Endothelial cell of umbilical vein (primary cell): ENCODE measurements around the gene PRRC2C. TPM values are rescaled to one million over a fixed set of nuclear protein-coding genes. Genes with fewer than 3 reads are reported as not detected.
"Not testable (repeated sequence)": the region's sequence is repeated elsewhere in the genome, so short reads cannot be mapped to it uniquely, and the experiment has no call there.

Experiments
- BruUV-seq: library from RNA; stranded (reverse); fragments of 400-500 nt; replicated peaks from 2 replicates; lab custom pipeline; 2021; lab: Mats Ljungman, UMichigan
- CTCF ChIA-PET: fragments of 300-600, 350-600 bp; sonication (Branson Sonifier 250); formaldehyde crosslinking; loops from one replicate; lab custom pipeline; 2021; ENCODE audit warnings: antibody characterized with exemption, inconsistent platforms; lab: Charles Lee
- POLR2A ChIA-PET: fragments of 300-600, 350-600 bp; sonication (Branson Sonifier 250); formaldehyde crosslinking; loops from one replicate; lab custom pipeline; 2021; ENCODE audit warnings: antibody characterized with exemption, inconsistent platforms; lab: Charles Lee
- DNase-seq: peaks from one replicate; pipeline ENCODE4 v3.0.0-alpha.2; 2011; ENCODE audit warnings: low read depth, low spot score
- FAIRE-seq: peaks from 2 replicates; lab custom pipeline; 2011; peaks lifted over from hg19 to GRCh38; lab: Jason Lieb, UNC
- H2AFZ ChIP-seq: 2 replicates; pipeline ENCODE4 v1.6.0; 2012; ENCODE audit warnings: low read depth, low read length, control low read depth, inconsistent platforms
- H3K27ac ChIP-seq: 2 replicates; pipeline ENCODE4 v1.5.1; 2011; ENCODE audit warnings: low read depth, mild to moderate bottlenecking, control low read depth, low read length, moderate library complexity; ENCODE audit not compliant: insufficient read depth
- H3K27me3 ChIP-seq, 2 experiments: 2 replicates each; pipeline versions ENCODE4 v1.6.0 to v1.6.1; 2011; ENCODE audit warnings: low read length in 2 of 2, mixed read lengths in 1 of 2; ENCODE audit not compliant: control insufficient read depth in 2 of 2, insufficient read depth in 2 of 2
- H3K36me3 ChIP-seq, 2 experiments: 2 replicates in 1 of 2; 3 replicates in 1 of 2; pipeline ENCODE4 v1.5.1; 2011; ENCODE audit warnings: low read length in 2 of 2, mild to moderate bottlenecking in 1 of 2, moderate library complexity in 1 of 2; ENCODE audit not compliant: control insufficient read depth in 2 of 2, insufficient read depth in 2 of 2; ENCODE audit errors: extremely low read depth in 1 of 2
- H3K4me1 ChIP-seq: 3 replicates; pipeline ENCODE4 v1.5.1; 2011; ENCODE audit warnings: mild to moderate bottlenecking, low read length; ENCODE audit not compliant: control insufficient read depth, insufficient read depth; ENCODE audit errors: extremely low read depth
- H3K4me2 ChIP-seq: 2 replicates; pipeline ENCODE4 v1.6.1; 2011; ENCODE audit warnings: low read length, control low read depth, mixed read lengths; ENCODE audit not compliant: insufficient read depth
- H3K4me3 ChIP-seq, 3 experiments: fragments of 200-600 bp in 1 of 3; sonication (generic), shearing (Covaris generic) in 1 of 3; replicated peaks in 1 of 3; 2 replicates each; pipeline ENCODE4 v1.5.1; 2011 to 2016; ENCODE audit warnings: control low read depth in 3 of 3, low read length in 3 of 3, mild to moderate bottlenecking in 2 of 3, inconsistent platforms in 1 of 3, low read depth in 1 of 3, moderate library complexity in 1 of 3; ENCODE audit not compliant: insufficient read depth in 1 of 3
- H3K79me2 ChIP-seq: 2 replicates; pipeline ENCODE4 v1.6.0; 2012; ENCODE audit warnings: low read length, inconsistent platforms; ENCODE audit not compliant: control insufficient read depth, insufficient read depth
- H3K9ac ChIP-seq: replicated peaks from 2 replicates; pipeline ENCODE3; 2011; ENCODE audit warnings: low read length, control low read depth; ENCODE audit not compliant: insufficient read depth; ENCODE audit errors: extremely low read depth
- H3K9me1 ChIP-seq: replicated peaks from 3 replicates; pipeline ENCODE4 v1.6.0; 2011; ENCODE audit warnings: mild to moderate bottlenecking, low read length; ENCODE audit not compliant: control insufficient read depth, insufficient read depth; ENCODE audit errors: extremely low read depth
- H3K9me3 ChIP-seq: replicated peaks from 2 replicates; pipeline ENCODE4 v1.5.1; 2012; ENCODE audit warnings: low read length, inconsistent platforms; ENCODE audit not compliant: control insufficient read depth, insufficient read depth
- H4K20me1 ChIP-seq: replicated peaks from 2 replicates; pipeline ENCODE3; 2011; ENCODE audit warnings: mild to moderate bottlenecking, low read length; ENCODE audit not compliant: control insufficient read depth, insufficient read depth; ENCODE audit errors: extremely low read depth
- CTCF ChIP-seq, 2 donors: IDR thresholded peaks; 1 replicate in 1 of 2; 2 replicates in 1 of 2; pipeline ENCODE4 v1.5.1; 2011; ENCODE audit warnings: low read length in 2 of 2, mild to moderate bottlenecking in 2 of 2, moderate library complexity in 2 of 2, control low read depth in 1 of 2, inconsistent platforms in 1 of 2, low read depth in 1 of 2; ENCODE audit not compliant: insufficient read depth in 1 of 2; ENCODE audit errors: extremely low read depth in 1 of 2
- EZH2 ChIP-seq: IDR thresholded peaks from 2 replicates; pipeline ENCODE4 v1.6.1; 2012; ENCODE audit warnings: borderline replicate concordance, low read depth, mild to moderate bottlenecking, moderate library complexity, low read length, inconsistent platforms; ENCODE audit not compliant: severe bottlenecking
- FOS ChIP-seq: IDR thresholded peaks from 2 replicates; pipeline ENCODE4 v1.6.1; 2011; ENCODE audit warnings: mild to moderate bottlenecking, low read length, moderate library complexity, borderline replicate concordance; ENCODE audit not compliant: insufficient read depth
- MAX ChIP-seq: IDR thresholded peaks from 2 replicates; pipeline ENCODE4 v1.6.1; 2011; ENCODE audit not compliant: insufficient read depth, insufficient read length
- MYC ChIP-seq: IDR thresholded peaks from one replicate; pipeline ENCODE4 v1.6.1; 2011; ENCODE audit warnings: mild to moderate bottlenecking, low read depth, low read length
- POLR2A ChIP-seq: IDR thresholded peaks from 2 replicates; pipeline ENCODE4 v1.6.1; 2012; ENCODE audit warnings: low read depth, mild to moderate bottlenecking, control low read depth, low read length
- POLR2AphosphoS5 ChIP-seq: IDR thresholded peaks from 2 replicates; pipeline ENCODE4 v1.6.1; 2012; ENCODE audit warnings: low read depth, mild to moderate bottlenecking, control low read depth, low read length, moderate library complexity; ENCODE audit not compliant: insufficient read depth
- dilution Hi-C: fragments of 300-500 bp; cut with MboI; formaldehyde crosslinking; loops from one replicate; pipeline ENCODE4 v1.15.0; 2019; ENCODE audit warnings: low sequenced_read_pairs; ENCODE audit not compliant: extremely low pct_ligation_motif_present
- intact Hi-C: fragments of 100-400 bp; cut with micrococcal nuclease; formaldehyde crosslinking; loops from one replicate; pipeline ENCODE4 v1.10.0; 2022
- polyA plus RNA-seq, 4 experiments: library from polyadenylated mRNA; depleted of rRNA in 3 of 4; stranded (reverse) in 3 of 4; unstranded in 1 of 4; fragments of >200 nt; gene quantifications; 2 replicates each; pipeline versions ENCODE4 v1.2.1 to v1.2.3, GENCODE V29; 2011 to 2012; ENCODE audit warnings: missing spikeins in 1 of 4
- total RNA-seq: library from RNA; stranded (reverse); gene quantifications from 2 replicates; pipeline ENCODE4 v1.2.3, GENCODE V29; 2021

PRRC2C gene
- total and polyA plus RNA-seq, 2 donors (not counting 3 experiments of a cell fraction or from before 2014, with no cell fraction given) = 65.7 to 199 TPM

GRCh38 chr1:171613282-171613681 lies 128.0 kb downstream of the PRRC2C start:
- H3K27me3 ChIP-seq = no peaks in the 10 kb centered on the region
- H3K4me1 ChIP-seq = no peaks in the 10 kb centered on the region
- no peak overlapping the region for H2AFZ ChIP-seq
- DNase-seq = no peak
- dilution Hi-C loops (no loop called here), intact Hi-C loops (no loop called here)
- H3K79me2 ChIP-seq = no peaks in the 10 kb centered on the region
- H3K36me3 ChIP-seq = no peaks in the 10 kb centered on the region
- POLR2A ChIA-PET = no interaction called here
- H3K27ac ChIP-seq = no peak overlapping the region
- H3K4me2 ChIP-seq = no peak overlapping the region
- TF ChIP-seq MAX (no peak), CTCF (IDR thresholded peaks at IDR 0.05; ENCODE audit: extremely low read depth in 1 of 2, insufficient read depth in 1 of 2, low read depth in 1 of 2, low read length in 2 of 2) (no peak), MYC (no peak), FOS (no peak), EZH2 (no peak), POLR2AphosphoS5 (no peak), POLR2A (no peak)
- CTCF ChIA-PET = interaction anchor here (0.7 kb wide), 1 partner anchor 49 kb away, joined by 3 read pairs; no protein-coding TSS in a partner anchor
- FAIRE-seq = no peak
- no peaks in the 10 kb centered on the region for H3K9me3 ChIP-seq
- no TSS peak for BruUV-seq
- H3K9ac ChIP-seq = no peak overlapping the region
- H3K4me3 ChIP-seq = no peak overlapping the region
- no peaks in the 10 kb centered on the region for H3K9me1 ChIP-seq
- no peaks in the 10 kb centered on the region for H4K20me1 ChIP-seq

GRCh38 chr1:171615122-171615906 lies 130.0 kb downstream of the PRRC2C start:
- H3K4me2 ChIP-seq, H2AFZ ChIP-seq, H3K4me3 ChIP-seq, H3K27me3 ChIP-seq, POLR2A ChIA-PET, BruUV-seq, dilution Hi-C loops, H3K27ac ChIP-seq, H3K4me1 ChIP-seq, H4K20me1 ChIP-seq, H3K36me3 ChIP-seq, H3K9ac ChIP-seq, CTCF ChIA-PET, intact Hi-C loops, H3K9me3 ChIP-seq, H3K9me1 ChIP-seq, FAIRE-seq, H3K79me2 ChIP-seq, DNase-seq: not testable (repeated sequence)
